ENCODE data around the gene SSBP4.

The SSBP4 gene

GRCh38 chr19:18440936-18441803, 22.0 kb downstream of the SSBP4 start:
- H2AFZ ChIP-seq (ENCODE audit: low read length, unreplicated experiment) = no peak overlapping the region
- H3K4me3 ChIP-seq (ENCODE audit: low read depth, low read length) = no peak overlapping the region

DNA sequence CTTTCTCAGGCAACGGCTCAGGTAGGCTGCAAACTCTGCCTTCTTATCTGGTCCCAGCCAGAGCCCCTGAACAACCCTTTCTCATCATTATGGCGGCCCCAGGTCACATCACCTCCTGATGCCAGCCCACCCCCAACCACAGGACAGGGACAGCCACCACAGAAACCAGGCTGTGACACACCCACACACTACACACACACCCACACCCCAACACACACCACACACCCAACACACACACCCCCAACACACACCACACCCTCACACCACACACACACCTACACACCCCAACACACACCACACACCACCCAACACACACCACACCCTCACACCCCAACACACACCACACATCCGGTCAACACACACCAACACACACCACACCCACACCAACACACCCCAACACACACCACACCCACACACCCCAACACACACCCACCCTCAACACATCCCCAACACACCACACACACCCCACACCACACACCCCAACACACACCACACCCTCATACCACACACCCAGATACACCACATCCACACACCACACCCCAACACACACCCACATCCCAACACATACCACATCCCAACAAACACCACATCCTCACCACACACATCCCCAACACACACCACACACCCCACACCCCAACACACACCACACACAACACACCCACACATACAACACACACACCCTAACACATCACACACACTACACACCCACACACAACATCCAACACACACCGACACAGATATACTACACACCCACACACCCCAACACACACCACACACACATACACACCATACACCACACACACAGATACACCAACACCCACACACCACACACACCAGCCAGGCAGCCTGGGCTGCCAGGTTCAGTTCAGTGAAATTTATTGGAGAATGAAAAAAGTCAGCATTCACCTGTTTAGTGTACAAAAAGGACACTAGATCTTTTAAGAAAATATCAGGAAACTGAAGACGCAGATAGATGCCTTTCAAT, 22.9 kb downstream of the SSBP4 start:
- no peaks in the 10 kb centered on the region for H3K36me3 ChIP-seq (ENCODE audit: insufficient read depth, low read length)
- H3K4me1 ChIP-seq (ENCODE audit: control insufficient read depth, insufficient read depth, low read length, unreplicated experiment) = peaks cover 4% of the 10 kb centered on the region
- H3K4me3 ChIP-seq (ENCODE audit: low read depth, low read length) = no peak overlapping the region
- no peak overlapping the region for H3K27ac ChIP-seq (ENCODE audit: low read depth, low read length)
- no peak overlapping the region for H2AFZ ChIP-seq (ENCODE audit: low read length, unreplicated experiment)
- H3K27me3 ChIP-seq (ENCODE audit: insufficient read depth, low read length) = no peaks in the 10 kb centered on the region
- H3K79me2 ChIP-seq (ENCODE audit: control insufficient read depth, insufficient read depth, low read length, unreplicated experiment) = no peaks in the 10 kb centered on the region

More at GRCh38 chr19:18440936-18441803, 22.0 kb downstream of the SSBP4 start:
- peaks cover 4% of the 10 kb centered on the region for H3K4me1 ChIP-seq (ENCODE audit: control insufficient read depth, insufficient read depth, low read length, unreplicated experiment)
- H3K27me3 ChIP-seq (ENCODE audit: insufficient read depth, low read length) = no peaks in the 10 kb centered on the region
- H3K79me2 ChIP-seq (ENCODE audit: control insufficient read depth, insufficient read depth, low read length, unreplicated experiment) = no peaks in the 10 kb centered on the region
- no peak overlapping the region for H3K27ac ChIP-seq (ENCODE audit: low read depth, low read length)
- no peaks in the 10 kb centered on the region for H3K36me3 ChIP-seq (ENCODE audit: insufficient read depth, low read length)

- H3K36me3 ChIP-seq (ENCODE audit: insufficient read depth, low read length) = no peaks in the 10 kb centered on the region
- H3K27ac ChIP-seq (ENCODE audit: low read depth, low read length) = no peak overlapping the region
- peaks cover 4% of the 10 kb centered on the region for H3K4me1 ChIP-seq (ENCODE audit: control insufficient read depth, insufficient read depth, low read length, unreplicated experiment)
- no peak overlapping the region for H3K4me3 ChIP-seq (ENCODE audit: low read depth, low read length)
- H3K79me2 ChIP-seq (ENCODE audit: control insufficient read depth, insufficient read depth, low read length, unreplicated experiment) = no peaks in the 10 kb centered on the region
- H3K27me3 ChIP-seq (ENCODE audit: insufficient read depth, low read length) = no peaks in the 10 kb centered on the region
- no peak overlapping the region for H2AFZ ChIP-seq (ENCODE audit: low read length, unreplicated experiment)
These were observed 23.7 kb downstream of the SSBP4 start for GRCh38 chr19:18442941-18443340.

DNA sequence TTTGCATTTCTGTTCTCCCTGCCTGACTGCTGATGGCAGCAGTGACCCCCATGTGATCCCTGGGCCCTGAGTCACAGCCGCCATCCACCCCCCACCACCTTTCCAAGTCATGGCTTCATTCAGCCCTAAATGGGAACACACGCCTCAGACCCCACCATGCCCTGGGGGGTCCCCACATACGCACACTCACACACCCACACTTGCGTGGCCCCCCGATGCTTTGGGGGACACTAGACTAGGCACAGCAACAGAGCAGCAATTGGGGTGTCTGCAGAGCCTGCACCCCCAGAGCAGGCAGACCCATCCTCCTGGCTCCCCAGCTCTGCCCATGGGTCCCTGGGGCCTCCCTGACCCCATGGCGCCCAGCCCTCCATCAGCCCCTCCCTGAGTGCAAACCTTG, 24.2 kb downstream of the SSBP4 start:
- Histone ChIP-seq H3K27me3 (ENCODE audit: insufficient read depth, low read length) (no peaks in the 10 kb centered on the region), H3K36me3 (ENCODE audit: insufficient read depth, low read length) (no peaks in the 10 kb centered on the region), H3K79me2 (ENCODE audit: control insufficient read depth, insufficient read depth, low read length, unreplicated experiment) (no peaks in the 10 kb centered on the region), H3K4me1 (ENCODE audit: control insufficient read depth, insufficient read depth, low read length, unreplicated experiment) (peaks cover 4% of the 10 kb centered on the region), H3K27ac (ENCODE audit: low read depth, low read length) (no peak overlapping the region), H3K4me3 (ENCODE audit: low read depth, low read length) (no peak overlapping the region), H2AFZ (ENCODE audit: low read length, unreplicated experiment) (no peak overlapping the region)

GRCh38 chr19:18443831-18444230, 24.6 kb downstream of the SSBP4 start:
- no peak overlapping the region for H3K4me3 ChIP-seq (ENCODE audit: low read depth, low read length)
- H3K27ac ChIP-seq (ENCODE audit: low read depth, low read length) = no peak overlapping the region
- no peaks in the 10 kb centered on the region for H3K27me3 ChIP-seq (ENCODE audit: insufficient read depth, low read length)
- H3K79me2 ChIP-seq (ENCODE audit: control insufficient read depth, insufficient read depth, low read length, unreplicated experiment) = no peaks in the 10 kb centered on the region
- H2AFZ ChIP-seq (ENCODE audit: low read length, unreplicated experiment) = no peak overlapping the region
- no peaks in the 10 kb centered on the region for H3K36me3 ChIP-seq (ENCODE audit: insufficient read depth, low read length)
- peaks cover 4% of the 10 kb centered on the region for H3K4me1 ChIP-seq (ENCODE audit: control insufficient read depth, insufficient read depth, low read length, unreplicated experiment)

- no peaks in the 10 kb centered on the region for H3K36me3 ChIP-seq (ENCODE audit: insufficient read depth, low read length)
- H3K27ac ChIP-seq (ENCODE audit: low read depth, low read length) = no peak overlapping the region
- H3K79me2 ChIP-seq (ENCODE audit: control insufficient read depth, insufficient read depth, low read length, unreplicated experiment) = no peaks in the 10 kb centered on the region
- H3K4me1 ChIP-seq (ENCODE audit: control insufficient read depth, insufficient read depth, low read length, unreplicated experiment) = peaks cover 1% of the 10 kb centered on the region
- no peak overlapping the region for H2AFZ ChIP-seq (ENCODE audit: low read length, unreplicated experiment)
- no peak overlapping the region for H3K4me3 ChIP-seq (ENCODE audit: low read depth, low read length)
- H3K27me3 ChIP-seq (ENCODE audit: insufficient read depth, low read length) = no peaks in the 10 kb centered on the region
These were observed 25.3 kb downstream of the SSBP4 start for GRCh38 chr19:18444513-18444912.

DNA sequence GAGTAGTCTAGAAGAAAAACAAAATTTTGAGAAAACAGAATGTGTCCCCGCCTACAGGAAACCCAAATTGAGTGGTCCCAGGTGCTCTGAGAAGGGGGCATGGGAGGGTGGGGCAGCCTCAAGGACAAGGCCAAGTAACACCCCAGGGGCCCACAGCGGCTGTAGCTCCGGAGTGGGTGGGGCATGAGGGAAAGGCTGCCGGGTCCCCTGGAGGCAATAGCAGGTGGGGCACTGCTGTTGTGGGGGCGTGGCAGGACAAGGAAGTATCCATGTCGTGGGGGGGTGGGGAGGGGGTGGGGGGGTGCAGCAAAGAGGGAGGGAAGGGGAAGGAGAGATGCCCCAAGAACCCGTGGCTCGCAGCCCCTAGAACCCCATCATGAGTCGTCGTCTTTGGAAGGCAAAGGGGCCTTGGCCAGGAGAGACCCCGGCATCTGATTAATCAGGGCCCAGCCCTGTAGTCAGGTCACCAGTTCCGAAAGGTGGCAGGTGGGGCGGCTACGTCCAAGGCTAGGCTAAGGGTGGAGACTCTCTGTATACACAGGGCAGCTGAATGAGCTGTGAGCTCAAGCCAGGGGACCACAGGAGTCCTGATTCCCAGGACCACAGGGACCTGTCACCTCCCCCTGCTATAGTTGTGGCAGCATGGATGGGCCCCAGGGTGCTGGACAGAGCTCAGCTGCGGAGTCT, 26.2 kb downstream of the SSBP4 start:
- no peaks in the 10 kb centered on the region for H3K27me3 ChIP-seq (ENCODE audit: insufficient read depth, low read length)
- no peaks in the 10 kb centered on the region for H3K79me2 ChIP-seq (ENCODE audit: control insufficient read depth, insufficient read depth, low read length, unreplicated experiment)
- no peak overlapping the region for H3K27ac ChIP-seq (ENCODE audit: low read depth, low read length)
- no peaks in the 10 kb centered on the region for H3K36me3 ChIP-seq (ENCODE audit: insufficient read depth, low read length)
- no peaks in the 10 kb centered on the region for H3K4me1 ChIP-seq (ENCODE audit: control insufficient read depth, insufficient read depth, low read length, unreplicated experiment)
- no peak overlapping the region for H2AFZ ChIP-seq (ENCODE audit: low read length, unreplicated experiment)
- H3K4me3 ChIP-seq (ENCODE audit: low read depth, low read length) = no peak overlapping the region

DNA sequence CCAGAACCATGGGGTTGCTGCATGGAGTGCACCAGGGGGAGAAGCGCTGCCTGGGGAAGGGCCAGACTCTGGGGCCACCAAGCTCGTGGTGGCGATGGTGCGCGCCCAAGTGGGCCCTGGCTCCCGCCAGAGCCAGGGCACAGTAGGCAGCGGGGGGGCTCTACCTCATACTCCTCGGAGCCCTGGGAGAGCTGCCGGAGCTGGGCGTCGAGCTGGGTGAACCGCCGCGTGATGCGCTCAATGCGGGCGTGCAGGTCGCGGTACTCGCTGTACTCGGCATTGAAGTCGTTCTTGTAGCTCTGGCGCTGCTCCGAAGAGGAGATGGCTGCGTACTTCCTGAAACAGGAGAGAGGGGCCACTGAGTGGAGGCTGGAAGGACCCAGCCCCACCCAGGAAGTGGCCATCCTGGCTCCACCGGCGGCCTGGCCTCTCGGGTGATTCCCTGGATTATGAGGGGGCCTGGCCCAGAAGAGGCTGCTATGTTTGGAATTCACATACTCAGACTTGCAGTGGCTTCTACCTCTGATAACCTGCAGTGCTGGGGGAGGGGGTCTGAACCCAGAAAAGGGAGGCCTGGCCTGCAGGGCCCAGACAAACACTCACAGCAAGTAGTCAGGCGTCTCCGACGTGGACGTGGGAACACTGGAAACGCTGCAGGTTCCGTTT, 27.1 kb downstream of the SSBP4 start:
- H3K27ac ChIP-seq (ENCODE audit: low read depth, low read length) = no peak overlapping the region
- H3K27me3 ChIP-seq (ENCODE audit: insufficient read depth, low read length) = no peaks in the 10 kb centered on the region
- H3K4me1 ChIP-seq (ENCODE audit: control insufficient read depth, insufficient read depth, low read length, unreplicated experiment) = peaks cover 3% of the 10 kb centered on the region
- no peaks in the 10 kb centered on the region for H3K79me2 ChIP-seq (ENCODE audit: control insufficient read depth, insufficient read depth, low read length, unreplicated experiment)
- H3K4me3 ChIP-seq (ENCODE audit: low read depth, low read length) = no peak overlapping the region
- H3K36me3 ChIP-seq (ENCODE audit: insufficient read depth, low read length) = no peaks in the 10 kb centered on the region
- H2AFZ ChIP-seq (ENCODE audit: low read length, unreplicated experiment) = no peak overlapping the region

- Histone ChIP-seq H3K79me2 (ENCODE audit: control insufficient read depth, insufficient read depth, low read length, unreplicated experiment) (no peaks in the 10 kb centered on the region), H3K27ac (ENCODE audit: low read depth, low read length) (no peak overlapping the region), H3K4me1 (ENCODE audit: control insufficient read depth, insufficient read depth, low read length, unreplicated experiment) (peaks cover 4% of the 10 kb centered on the region), H2AFZ (ENCODE audit: low read length, unreplicated experiment) (no peak overlapping the region), H3K27me3 (ENCODE audit: insufficient read depth, low read length) (no peaks in the 10 kb centered on the region), H3K36me3 (ENCODE audit: insufficient read depth, low read length) (no peaks in the 10 kb centered on the region), H3K4me3 (ENCODE audit: low read depth, low read length) (no peak overlapping the region)
These were observed 27.7 kb downstream of the SSBP4 start for GRCh38 chr19:18446811-18447359.

DNA sequence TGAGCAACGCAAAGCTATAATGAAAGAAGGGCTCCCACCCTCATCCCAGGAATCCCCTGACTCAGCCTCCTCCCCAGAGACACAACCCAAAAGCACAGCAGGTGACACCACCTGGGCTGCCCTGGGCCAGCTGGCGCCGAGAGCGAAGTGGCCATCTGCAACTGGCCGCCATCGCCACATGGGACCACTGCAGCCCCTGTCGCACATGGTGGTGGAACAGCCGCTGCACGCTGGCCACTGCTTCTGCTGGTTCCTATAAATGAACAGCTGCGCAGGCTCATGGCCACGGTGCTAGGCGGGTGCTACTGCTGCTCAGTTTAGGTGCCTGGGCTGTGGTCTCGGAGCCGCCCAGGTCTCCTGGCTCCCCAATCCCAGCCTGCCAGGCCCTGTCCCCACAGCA, 30.4 kb downstream of the SSBP4 start:
- Histone ChIP-seq H3K36me3 (ENCODE audit: insufficient read depth, low read length) (no peaks in the 10 kb centered on the region), H3K4me1 (ENCODE audit: control insufficient read depth, insufficient read depth, low read length, unreplicated experiment) (peaks cover 21% of the 10 kb centered on the region), H3K27ac (ENCODE audit: low read depth, low read length) (no peak overlapping the region), H2AFZ (ENCODE audit: low read length, unreplicated experiment) (no peak overlapping the region), H3K4me3 (ENCODE audit: low read depth, low read length) (no peak overlapping the region), H3K79me2 (ENCODE audit: control insufficient read depth, insufficient read depth, low read length, unreplicated experiment) (no peaks in the 10 kb centered on the region), H3K27me3 (ENCODE audit: insufficient read depth, low read length) (no peaks in the 10 kb centered on the region)
